Measurements from ENCODE around the gene RASSF5.

RASSF5 gene

GRCh38 chr1:206509612-206510257 is 2.4 kb downstream of the RASSF5 start:
- no peak for TF ChIP-seq CTCF (IDR thresholded peaks at IDR 0.05; ENCODE audit: low read depth, low read length)
- no peak overlapping the region for H3K4me3 ChIP-seq (ENCODE audit: low read depth, low read length)

GRCh38 chr1:206510371-206510770 is 3.0 kb downstream of the RASSF5 start:
- H3K4me3 ChIP-seq (ENCODE audit: low read depth, low read length), result no peak overlapping the region
- no peak for TF ChIP-seq CTCF (IDR thresholded peaks at IDR 0.05; ENCODE audit: low read depth, low read length)

- no peak for TF ChIP-seq CTCF (IDR thresholded peaks at IDR 0.05; ENCODE audit: low read depth, low read length)
- no peak overlapping the region for H3K4me3 ChIP-seq (ENCODE audit: low read depth, low read length)
These were observed 4.2 kb downstream of the RASSF5 start for GRCh38 chr1:206511362-206512057.

GRCh38 chr1:206512058-206512850 is 4.9 kb downstream of the RASSF5 start:
- no peak for TF ChIP-seq CTCF (IDR thresholded peaks at IDR 0.05; ENCODE audit: low read depth, low read length)
- no peak overlapping the region for H3K4me3 ChIP-seq (ENCODE audit: low read depth, low read length)

- no peak for TF ChIP-seq CTCF (IDR thresholded peaks at IDR 0.05; ENCODE audit: low read depth, low read length)
- no peak overlapping the region for H3K4me3 ChIP-seq (ENCODE audit: low read depth, low read length)
These were observed 5.5 kb downstream of the RASSF5 start for GRCh38 chr1:206512851-206513180.

- no peak overlapping the region for H3K4me3 ChIP-seq (ENCODE audit: low read depth, low read length)
- TF ChIP-seq CTCF (IDR thresholded peaks at IDR 0.05; ENCODE audit: low read depth, low read length), result no peak
These were observed 6.2 kb downstream of the RASSF5 start for GRCh38 chr1:206513312-206514111.

All from WI38 (cell line).